Prostate gland (tissue), 2 donors: ENCODE results near the gene SPECC1. TPM values are rescaled to one million over a fixed set of nuclear protein-coding genes. Genes with fewer than 3 reads are reported as not detected.

Experiments used
- DNase-seq: peaks from one replicate; pipeline ENCODE4 v3.0.0-alpha.2; 2019; ENCODE audit warnings: low spot score
- H3K27ac ChIP-seq, 2 donors: fragments of 200-600 bp; sonication (generic); 2 replicates each; pipeline ENCODE4 v1.5.1; 2017 to 2019
- H3K27me3 ChIP-seq: fragments of 200-600 bp; sonication (generic); replicated peaks from 2 replicates; pipeline ENCODE4 v1.5.1; 2019; ENCODE audit not compliant: insufficient read depth
- H3K36me3 ChIP-seq, 2 donors: fragments of 200-600 bp; sonication (generic); 1 replicate in 1 of 2; 2 replicates in 1 of 2; pipeline versions ENCODE4 v1.5.1 to v1.8.1; 2017 to 2019
- H3K4me1 ChIP-seq: fragments of 200-600 bp; sonication (generic); replicated peaks from 2 replicates; pipeline ENCODE4 v1.5.1; 2019
- H3K4me3 ChIP-seq, 2 donors: fragments of 200-600 bp; sonication (generic); 2 replicates each; pipeline ENCODE4 v1.5.1; 2017 to 2019
- H3K9me3 ChIP-seq: fragments of 200-600 bp; sonication (generic); 2 replicates; pipeline ENCODE4 v1.5.1; 2017
- CTCF ChIP-seq, 4 experiments: fragments of 200-600 bp in 2 of 4; fragments of 450-650 bp in 2 of 4; sonication (generic) in 2 of 4; IDR thresholded peaks; 1 replicate in 3 of 4; 2 replicates in 1 of 4; pipeline ENCODE4 v1.5.1; 2016 to 2019; ENCODE audit warnings: antibody characterized with exemption in 4 of 4, mild to moderate bottlenecking in 2 of 4, moderate library complexity in 2 of 4
- POLR2A ChIP-seq: fragments of 450-650 bp; IDR thresholded peaks from one replicate; pipeline ENCODE4 v1.6.1; 2016; ENCODE audit warnings: antibody characterized with exemption, mild to moderate bottlenecking
- POLR2AphosphoS5 ChIP-seq: sonication (generic); formaldehyde crosslinking; IDR thresholded peaks from one replicate; pipeline ENCODE4 v1.6.1; 2017; ENCODE audit warnings: antibody characterized with exemption
- WGBS: methylation state at CpG from one replicate; pipeline ENCODE4 v1.1.5; 2018; 5-methylcytosine and 5-hydroxymethylcytosine counted together
- intact Hi-C: fragments of 100-400 bp; cut with DNase I; formaldehyde crosslinking; loops from one replicate; pipeline ENCODE4 v1.14.2; 2022
- total RNA-seq, 2 donors: library from RNA; depleted of rRNA; stranded (reverse); fragments of >200 nt; gene quantifications; one replicate each; pipeline ENCODE4 v1.1.0, GENCODE V29; 2016

The SPECC1 gene
- total RNA-seq, 2 donors from 2014 or later = 29.7 to 85.5 TPM

- H3K9me3 ChIP-seq = no peaks in the 10 kb centered on the region
- no peak for TF ChIP-seq POLR2AphosphoS5
- no peak for TF ChIP-seq CTCF (IDR thresholded peaks at IDR 0.05)
- no peak for TF ChIP-seq POLR2A
- 87% methylated on average over 6 of the region's 6 CpGs for whole genome bisulfite sequencing
- no peaks in the 10 kb centered on the region for H3K4me1 ChIP-seq
- H3K36me3 ChIP-seq = no peaks in the 10 kb centered on the region
- no peak overlapping the region for H3K4me3 ChIP-seq
- H3K27me3 ChIP-seq = no peaks in the 10 kb centered on the region
- DNase-seq = no peak
- intact Hi-C loops = no loop called here
- H3K27ac ChIP-seq = no peak overlapping the region
Observed at GRCh38 chr17:20280051-20280450, 270.9 kb downstream of the SPECC1 start.

- Histone ChIP-seq H3K4me3 (no peak overlapping the region), H3K27me3 (no peaks in the 10 kb centered on the region), H3K4me1 (no peaks in the 10 kb centered on the region), H3K9me3 (no peaks in the 10 kb centered on the region), H3K36me3 (no peaks in the 10 kb centered on the region), H3K27ac (no peak overlapping the region)
- intact Hi-C loops = no loop called here
- WGBS = 95% methylated on average over 10 of the region's 10 CpGs
- TF ChIP-seq CTCF (IDR thresholded peaks at IDR 0.05) (no peak), POLR2A (no peak), POLR2AphosphoS5 (no peak)
- DNase-seq = no peak
Observed at GRCh38 chr17:20280851-20281250, 271.7 kb downstream of the SPECC1 start.

- Histone ChIP-seq H3K36me3 (no peaks in the 10 kb centered on the region), H3K27ac (no peak overlapping the region), H3K9me3 (no peaks in the 10 kb centered on the region), H3K4me3 (no peak overlapping the region), H3K4me1 (no peaks in the 10 kb centered on the region), H3K27me3 (no peaks in the 10 kb centered on the region)
- WGBS = 39% methylated on average over 11 of the region's 11 CpGs
- intact Hi-C loops = no loop called here
- no peak for DNase-seq
- TF ChIP-seq POLR2AphosphoS5 = no peak
- no peak for TF ChIP-seq POLR2A
- TF ChIP-seq CTCF (IDR thresholded peaks at IDR 0.05) = no peak
Observed at GRCh38 chr17:20281860-20282259, 272.7 kb downstream of the SPECC1 start.

- 69% methylated on average over 9 of the region's 9 CpGs for WGBS
- H3K27me3 ChIP-seq = no peaks in the 10 kb centered on the region
- no peak overlapping the region for H3K27ac ChIP-seq
- no peaks in the 10 kb centered on the region for H3K4me1 ChIP-seq
- no peak for DNase-seq
- no peak overlapping the region for H3K4me3 ChIP-seq
- TF ChIP-seq POLR2AphosphoS5 = no peak
- intact Hi-C loops = no loop called here
- no peaks in the 10 kb centered on the region for H3K36me3 ChIP-seq
- no peaks in the 10 kb centered on the region for H3K9me3 ChIP-seq
Observed at GRCh38 chr17:20282526-20283308, 273.6 kb downstream of the SPECC1 start.

- no peak overlapping the region for H3K4me3 ChIP-seq
- H3K27ac ChIP-seq = no peak overlapping the region
- no peaks in the 10 kb centered on the region for H3K9me3 ChIP-seq
- TF ChIP-seq POLR2AphosphoS5 = no peak
- no peak for TF ChIP-seq CTCF (IDR thresholded peaks at IDR 0.05)
- TF ChIP-seq POLR2A = no peak
- DNase-seq = no peak
- 91% methylated on average over 3 of the region's 3 CpGs for WGBS
- intact Hi-C loops = no loop called here
- no peaks in the 10 kb centered on the region for H3K4me1 ChIP-seq
- H3K36me3 ChIP-seq = no peaks in the 10 kb centered on the region
- no peaks in the 10 kb centered on the region for H3K27me3 ChIP-seq
Observed at GRCh38 chr17:20284022-20284421, 274.9 kb downstream of the SPECC1 start.
